ENCODE data around the gene ABCB8. TPM values are rescaled to one million over a fixed set of nuclear protein-coding genes. Genes with fewer than 3 reads are reported as not detected.

ABCB8 gene
- total RNA-seq, 1 donor from 2014 or later = 17.4 TPM

GRCh38 chr7:151016942-151017341 lies 11.3 kb upstream of the ABCB8 start:
- Mint-ChIP-seq H3K36me3 (ENCODE audit: low read depth, unreplicated experiment) (peaks cover 32% of the 10 kb centered on the region), H3K4me1 (ENCODE audit: unreplicated experiment) (peaks cover 46% of the 10 kb centered on the region), H3K4me3 (ENCODE audit: unreplicated experiment) (no peak overlapping the region), H3K9me3 (ENCODE audit: unreplicated experiment) (no peaks in the 10 kb centered on the region), H3K27me3 (ENCODE audit: unreplicated experiment) (peaks cover 47% of the 10 kb centered on the region), H3K27ac (ENCODE audit: unreplicated experiment) (no peak overlapping the region)
- DNase-seq (ENCODE audit: low spot score) = no peak
- no peak for TF ChIP-seq CTCF (IDR thresholded peaks at IDR 0.05; ENCODE audit: unreplicated experiment)

- Mint-ChIP-seq H3K36me3 (ENCODE audit: low read depth, unreplicated experiment) (peaks cover 27% of the 10 kb centered on the region), H3K27me3 (ENCODE audit: unreplicated experiment) (peaks cover 43% of the 10 kb centered on the region), H3K9me3 (ENCODE audit: unreplicated experiment) (no peaks in the 10 kb centered on the region), H3K4me3 (ENCODE audit: unreplicated experiment) (peak overlapping the region; percentile 77), H3K27ac (ENCODE audit: unreplicated experiment) (peak overlapping the region; percentile 44), H3K4me1 (ENCODE audit: unreplicated experiment) (peaks cover 41% of the 10 kb centered on the region)
- no peak for DNase-seq (ENCODE audit: low spot score)
- no peak for TF ChIP-seq CTCF (IDR thresholded peaks at IDR 0.05; ENCODE audit: unreplicated experiment)
These were observed 10.8 kb upstream of the ABCB8 start for GRCh38 chr7:151017370-151017952.

GRCh38 chr7:151017953-151018420 lies 10.3 kb upstream of the ABCB8 start:
- peak; percentile 93 for DNase-seq (ENCODE audit: low spot score)
- Mint-ChIP-seq H3K27me3 (ENCODE audit: unreplicated experiment) (peaks cover 40% of the 10 kb centered on the region), H3K36me3 (ENCODE audit: low read depth, unreplicated experiment) (peaks cover 24% of the 10 kb centered on the region), H3K4me1 (ENCODE audit: unreplicated experiment) (peaks cover 36% of the 10 kb centered on the region), H3K9me3 (ENCODE audit: unreplicated experiment) (no peaks in the 10 kb centered on the region), H3K27ac (ENCODE audit: unreplicated experiment) (peak overlapping the region; percentile 44), H3K4me3 (ENCODE audit: unreplicated experiment) (peak overlapping the region; percentile 77)
- TF ChIP-seq CTCF (IDR thresholded peaks at IDR 0.05; ENCODE audit: unreplicated experiment) = peak; percentile 90

- TF ChIP-seq CTCF (IDR thresholded peaks at IDR 0.05; ENCODE audit: unreplicated experiment) = peak; percentile 8
- Mint-ChIP-seq H3K4me3 (ENCODE audit: unreplicated experiment) (peak overlapping the region; percentile 51), H3K36me3 (ENCODE audit: low read depth, unreplicated experiment) (peaks cover 24% of the 10 kb centered on the region), H3K4me1 (ENCODE audit: unreplicated experiment) (peaks cover 35% of the 10 kb centered on the region), H3K9me3 (ENCODE audit: unreplicated experiment) (no peaks in the 10 kb centered on the region), H3K27ac (ENCODE audit: unreplicated experiment) (no peak overlapping the region), H3K27me3 (ENCODE audit: unreplicated experiment) (peaks cover 40% of the 10 kb centered on the region)
- no peak for DNase-seq (ENCODE audit: low spot score)
These were observed 9.7 kb upstream of the ABCB8 start for GRCh38 chr7:151018421-151019129.

GRCh38 chr7:151019130-151019447 lies 9.2 kb upstream of the ABCB8 start:
- no peak overlapping the region for H3K4me3 Mint-ChIP-seq (ENCODE audit: unreplicated experiment)
- H3K4me1 Mint-ChIP-seq (ENCODE audit: unreplicated experiment) = peaks cover 35% of the 10 kb centered on the region
- peaks cover 39% of the 10 kb centered on the region for H3K27me3 Mint-ChIP-seq (ENCODE audit: unreplicated experiment)
- peaks cover 23% of the 10 kb centered on the region for H3K36me3 Mint-ChIP-seq (ENCODE audit: low read depth, unreplicated experiment)
- no peak for TF ChIP-seq CTCF (IDR thresholded peaks at IDR 0.05; ENCODE audit: unreplicated experiment)
- H3K9me3 Mint-ChIP-seq (ENCODE audit: unreplicated experiment) = no peaks in the 10 kb centered on the region
- no peak for DNase-seq (ENCODE audit: low spot score)
- H3K27ac Mint-ChIP-seq (ENCODE audit: unreplicated experiment) = no peak overlapping the region
